Suprapubic skin (tissue), 4 donors: ENCODE data around the gene CCDC88A.

Experiments used
- POLR2A ChIP-seq, 2 donors: fragments of 450-650 bp; IDR thresholded peaks; one replicate each; pipeline ENCODE4 v1.6.1; 2017; ENCODE audit warnings: antibody characterized with exemption in 2 of 2, mild to moderate bottlenecking in 2 of 2, moderate library complexity in 2 of 2
- POLR2AphosphoS5 ChIP-seq, 3 donors: sonication (generic); formaldehyde crosslinking; IDR thresholded peaks; one replicate each; pipeline ENCODE4 v1.6.1; 2017; ENCODE audit warnings: antibody characterized with exemption in 3 of 3
- TF ChIP-seq, protein P1 (sequence below), 2 donors: fragments of 200-600 bp in 1 of 2; fragments of 450-650 bp in 1 of 2; sonication (generic) in 1 of 2; IDR thresholded peaks; one replicate each; pipeline ENCODE4 v1.5.1; 2016 to 2019; ENCODE audit warnings: antibody characterized with exemption in 2 of 2, mild to moderate bottlenecking in 1 of 2, moderate library complexity in 1 of 2

DNA sequence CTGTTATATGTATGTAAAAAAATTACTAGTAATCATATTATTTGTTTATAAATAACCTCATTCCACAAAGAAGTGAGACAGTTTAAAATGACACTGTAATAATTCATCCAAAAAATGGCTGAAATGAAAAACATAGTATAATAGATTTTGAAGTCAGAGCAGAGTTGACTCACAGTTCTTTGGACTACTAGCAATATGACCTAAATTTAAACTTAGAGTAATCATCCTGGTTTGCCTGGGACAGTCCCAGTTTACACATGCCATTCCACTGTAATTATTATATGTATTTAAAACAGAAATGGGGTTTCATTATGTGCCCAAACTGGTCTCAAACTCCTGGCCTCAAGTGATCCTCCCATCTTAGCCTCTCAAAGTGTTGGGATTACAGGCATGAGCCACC, 48.3 kb downstream of the CCDC88A start:
- TF ChIP-seq, protein P1, sequence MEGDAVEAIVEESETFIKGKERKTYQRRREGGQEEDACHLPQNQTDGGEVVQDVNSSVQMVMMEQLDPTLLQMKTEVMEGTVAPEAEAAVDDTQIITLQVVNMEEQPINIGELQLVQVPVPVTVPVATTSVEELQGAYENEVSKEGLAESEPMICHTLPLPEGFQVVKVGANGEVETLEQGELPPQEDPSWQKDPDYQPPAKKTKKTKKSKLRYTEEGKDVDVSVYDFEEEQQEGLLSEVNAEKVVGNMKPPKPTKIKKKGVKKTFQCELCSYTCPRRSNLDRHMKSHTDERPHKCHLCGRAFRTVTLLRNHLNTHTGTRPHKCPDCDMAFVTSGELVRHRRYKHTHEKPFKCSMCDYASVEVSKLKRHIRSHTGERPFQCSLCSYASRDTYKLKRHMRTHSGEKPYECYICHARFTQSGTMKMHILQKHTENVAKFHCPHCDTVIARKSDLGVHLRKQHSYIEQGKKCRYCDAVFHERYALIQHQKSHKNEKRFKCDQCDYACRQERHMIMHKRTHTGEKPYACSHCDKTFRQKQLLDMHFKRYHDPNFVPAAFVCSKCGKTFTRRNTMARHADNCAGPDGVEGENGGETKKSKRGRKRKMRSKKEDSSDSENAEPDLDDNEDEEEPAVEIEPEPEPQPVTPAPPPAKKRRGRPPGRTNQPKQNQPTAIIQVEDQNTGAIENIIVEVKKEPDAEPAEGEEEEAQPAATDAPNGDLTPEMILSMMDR (IDR thresholded peaks at IDR 0.05): no peak
- TF ChIP-seq POLR2AphosphoS5 (IDR thresholded peaks at IDR 0.05): no peak
- no peak for TF ChIP-seq POLR2A (IDR thresholded peaks at IDR 0.05)
